VCaP (cell line): Measurements from ENCODE around the gene MET.
"Not testable (repeated sequence)": the region's sequence is repeated elsewhere in the genome, so short reads cannot be mapped to it uniquely, and the experiment has no call there.

Experiments
- H3K27ac ChIP-seq: fragments of 450-650 bp; 2 replicates; pipeline ENCODE4 v1.5.1; 2017
- TF ChIP-seq, protein P1 (sequence below): fragments of 450-650 bp; conservative IDR thresholded peaks from 2 replicates; pipeline ENCODE4 v1.5.1; 2017; ENCODE audit warnings: mild to moderate bottlenecking, moderate library complexity

Gene MET

GRCh38 chr7:116752305-116753074, 80.5 kb downstream of the MET start:
- H3K27ac ChIP-seq: no peak overlapping the region
- TF ChIP-seq, protein P1, sequence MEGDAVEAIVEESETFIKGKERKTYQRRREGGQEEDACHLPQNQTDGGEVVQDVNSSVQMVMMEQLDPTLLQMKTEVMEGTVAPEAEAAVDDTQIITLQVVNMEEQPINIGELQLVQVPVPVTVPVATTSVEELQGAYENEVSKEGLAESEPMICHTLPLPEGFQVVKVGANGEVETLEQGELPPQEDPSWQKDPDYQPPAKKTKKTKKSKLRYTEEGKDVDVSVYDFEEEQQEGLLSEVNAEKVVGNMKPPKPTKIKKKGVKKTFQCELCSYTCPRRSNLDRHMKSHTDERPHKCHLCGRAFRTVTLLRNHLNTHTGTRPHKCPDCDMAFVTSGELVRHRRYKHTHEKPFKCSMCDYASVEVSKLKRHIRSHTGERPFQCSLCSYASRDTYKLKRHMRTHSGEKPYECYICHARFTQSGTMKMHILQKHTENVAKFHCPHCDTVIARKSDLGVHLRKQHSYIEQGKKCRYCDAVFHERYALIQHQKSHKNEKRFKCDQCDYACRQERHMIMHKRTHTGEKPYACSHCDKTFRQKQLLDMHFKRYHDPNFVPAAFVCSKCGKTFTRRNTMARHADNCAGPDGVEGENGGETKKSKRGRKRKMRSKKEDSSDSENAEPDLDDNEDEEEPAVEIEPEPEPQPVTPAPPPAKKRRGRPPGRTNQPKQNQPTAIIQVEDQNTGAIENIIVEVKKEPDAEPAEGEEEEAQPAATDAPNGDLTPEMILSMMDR: no peak

DNA sequence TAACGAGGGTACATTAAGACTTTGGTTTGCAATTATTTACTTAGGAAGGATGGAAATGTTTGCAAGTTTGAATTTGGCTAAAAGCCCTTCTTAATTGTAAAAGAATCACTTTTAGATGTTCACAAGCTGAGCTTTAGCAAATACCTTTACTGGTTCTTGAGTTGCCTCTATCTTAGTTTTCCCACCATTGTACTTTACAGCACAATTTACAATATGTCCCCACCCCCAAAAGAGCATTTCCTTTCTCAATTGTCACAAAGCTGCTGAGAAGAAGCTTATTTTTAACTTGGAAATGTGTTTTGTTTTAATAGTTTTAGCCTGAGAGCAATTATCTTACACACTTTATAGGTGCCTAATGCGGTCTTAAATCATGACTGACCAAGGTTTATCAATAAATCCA, 81.1 kb downstream of the MET start:
- TF ChIP-seq, protein P1: no peak

DNA sequence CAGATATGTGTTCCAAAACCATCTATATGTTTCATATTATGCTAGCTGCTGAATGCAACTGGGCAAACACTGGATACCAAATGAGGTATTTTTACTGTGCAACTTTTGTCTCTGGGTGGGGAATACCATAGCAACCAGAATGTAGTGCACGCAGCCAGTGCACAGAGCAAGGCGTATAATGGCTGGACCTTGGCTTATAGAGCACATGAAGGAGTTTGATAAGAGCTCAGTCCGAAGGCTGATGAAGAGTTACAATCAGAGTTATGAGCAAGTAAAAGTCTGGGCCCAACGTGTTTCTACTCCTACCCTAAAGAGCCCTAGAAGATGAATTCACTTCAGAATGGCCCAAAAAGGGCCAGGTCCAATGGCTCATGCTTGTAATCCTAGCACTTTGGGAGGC, 82.2 kb downstream of the MET start:
- TF ChIP-seq, protein P1: no peak
- H3K27ac ChIP-seq: no peak overlapping the region

More for the DNA sequence above, 81.1 kb downstream of the MET start:
- no peak overlapping the region for H3K27ac ChIP-seq

DNA sequence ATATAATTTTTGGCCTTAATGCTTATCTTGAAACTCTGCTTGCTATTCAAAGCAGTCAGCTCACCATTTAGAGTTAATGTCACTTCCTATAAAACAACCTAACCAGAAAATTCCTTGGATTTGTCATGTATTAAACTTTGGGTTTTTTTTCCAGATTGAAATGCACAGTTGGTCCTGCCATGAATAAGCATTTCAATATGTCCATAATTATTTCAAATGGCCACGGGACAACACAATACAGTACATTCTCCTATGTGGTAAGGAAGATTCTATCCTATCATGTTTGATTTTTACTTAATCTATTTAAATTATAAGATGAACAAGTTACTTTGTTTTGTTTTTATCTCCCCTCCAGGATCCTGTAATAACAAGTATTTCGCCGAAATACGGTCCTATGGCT, 85.3 kb downstream of the MET start:
- TF ChIP-seq, protein P1: no peak

GRCh38 chr7:116759642-116760041, 87.6 kb downstream of the MET start:
- H3K27ac ChIP-seq: not testable (repeated sequence)

More for the DNA sequence above, 85.3 kb downstream of the MET start:
- no peak overlapping the region for H3K27ac ChIP-seq

- TF ChIP-seq, protein P1: no peak
- no peak overlapping the region for H3K27ac ChIP-seq
Measured at GRCh38 chr7:116762971-116763370, 91.0 kb downstream of the MET start.

DNA sequence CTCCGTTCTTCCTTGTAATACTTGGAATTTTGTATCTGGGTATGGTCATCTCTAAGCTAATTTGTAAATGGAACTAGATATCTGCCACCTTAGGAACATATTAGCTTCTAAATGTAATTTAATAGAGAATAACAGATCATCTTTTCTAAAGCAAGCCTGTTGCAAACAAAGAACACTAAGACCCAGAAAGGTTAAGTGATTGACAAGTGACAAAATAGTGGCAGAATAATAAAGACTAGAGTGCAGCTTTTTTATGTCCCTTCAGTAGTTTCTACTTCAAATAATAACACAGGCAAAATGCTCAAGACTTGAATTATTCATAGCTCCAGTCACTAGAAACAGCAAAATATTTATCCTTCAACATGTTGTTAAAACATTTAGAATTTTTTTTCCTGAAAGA, 91.7 kb downstream of the MET start:
- TF ChIP-seq, protein P1: no peak
- H3K27ac ChIP-seq: no peak overlapping the region

- no peak overlapping the region for H3K27ac ChIP-seq
- TF ChIP-seq, protein P1: no peak
Measured at GRCh38 chr7:116766881-116767280, 94.9 kb downstream of the MET start.
